GM10266 (cell line): ENCODE results near the gene PPIF.

ENCODE experiments used
- DNase-seq: peaks from one replicate; pipeline ENCODE4 v3.0.0; 2012; ENCODE audit errors: extremely low spot score
- CTCF ChIP-seq: IDR thresholded peaks from 2 replicates; pipeline ENCODE4 v1.5.1; 2012; ENCODE audit warnings: mild to moderate bottlenecking, low read depth; ENCODE audit not compliant: control insufficient read depth, insufficient read depth; ENCODE audit errors: missing control alignments

Gene PPIF

GRCh38 chr10:79346388-79347225 lies 662 bp upstream of the PPIF start:
- DNase-seq, result no peak
- no peak for TF ChIP-seq CTCF

GRCh38 chr10:79347894-79348639 lies 798 bp downstream of the PPIF start:
- DNase-seq, result peak; percentile 85

GRCh38 chr10:79348640-79348988 lies 1.3 kb downstream of the PPIF start:
- DNase-seq, result no peak
- no peak for TF ChIP-seq CTCF

More at GRCh38 chr10:79347894-79348639, 798 bp downstream of the PPIF start:
- no peak for TF ChIP-seq CTCF

- no peak for DNase-seq
- TF ChIP-seq CTCF, result no peak
Measured at GRCh38 chr10:79349072-79349491, 1.8 kb downstream of the PPIF start.

- no peak for DNase-seq
- TF ChIP-seq CTCF, result no peak
Measured at GRCh38 chr10:79349766-79350406, 2.6 kb downstream of the PPIF start.

- TF ChIP-seq CTCF, result no peak
- DNase-seq, result no peak
Measured at GRCh38 chr10:79350407-79351154, 3.3 kb downstream of the PPIF start.
